DMS 273 treated with DMSO at 0.1 percent for 48 hours (cell line): ENCODE results near the gene GPRIN2.
"Not testable (repeated sequence)": the region's sequence is repeated elsewhere in the genome, so short reads cannot be mapped to it uniquely, and the experiment has no call there.

Source experiments
- DNase-seq: peaks from one replicate; lab custom pipeline; 2025; lab: John Stamatoyannopoulos, UW

Gene GPRIN2

DNA sequence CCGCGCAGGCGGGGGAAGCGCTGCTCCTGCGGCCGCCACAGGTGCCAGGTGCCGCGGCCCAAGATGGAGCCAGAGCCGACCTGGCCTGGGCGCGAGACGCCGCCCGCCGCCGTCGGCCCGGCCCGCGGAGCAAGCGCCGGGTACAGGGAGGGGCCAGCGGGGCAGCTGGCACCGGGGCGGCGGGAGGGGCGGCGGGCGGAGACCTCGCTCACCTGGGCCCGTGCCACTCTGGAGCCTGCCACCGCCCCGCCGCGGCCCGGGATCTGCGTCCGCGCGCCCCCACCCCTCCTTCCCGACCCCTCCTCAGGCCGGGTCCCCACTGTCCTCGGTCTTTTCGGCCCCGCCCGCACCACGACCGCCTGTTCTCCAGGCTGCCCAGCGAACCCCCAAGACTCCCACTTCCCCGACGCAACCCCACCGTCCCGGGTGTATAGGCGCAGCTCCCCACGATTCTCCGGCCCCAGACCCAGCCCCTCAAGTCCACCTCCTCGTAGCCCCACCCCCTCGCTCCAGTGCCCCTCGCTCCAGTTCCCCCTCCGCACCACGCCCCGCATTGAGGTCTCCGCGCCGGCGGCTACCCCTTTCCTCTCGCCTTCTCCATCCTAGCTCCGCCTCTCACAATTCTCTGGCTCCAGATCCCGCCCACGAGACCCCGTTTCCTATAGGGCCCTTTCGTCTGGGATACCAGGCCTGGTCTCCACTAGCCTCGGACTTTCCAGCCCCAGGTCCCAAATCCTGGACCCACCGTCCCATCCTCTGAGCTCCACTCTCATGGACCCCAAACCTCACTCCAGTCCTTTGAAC is at the start of gene GPRIN2:
GPRIN2 (minus strand) TSS at position 144 of the 804 bp plus-strand sequence. CDS start 5,922 bp downstream, outside the sequence.
- DNase-seq = no peak

- DNase-seq = not testable (repeated sequence)
These were observed 44.1 kb upstream of the GPRIN2 start for GRCh38 chr10:46600516-46600915.

DNA sequence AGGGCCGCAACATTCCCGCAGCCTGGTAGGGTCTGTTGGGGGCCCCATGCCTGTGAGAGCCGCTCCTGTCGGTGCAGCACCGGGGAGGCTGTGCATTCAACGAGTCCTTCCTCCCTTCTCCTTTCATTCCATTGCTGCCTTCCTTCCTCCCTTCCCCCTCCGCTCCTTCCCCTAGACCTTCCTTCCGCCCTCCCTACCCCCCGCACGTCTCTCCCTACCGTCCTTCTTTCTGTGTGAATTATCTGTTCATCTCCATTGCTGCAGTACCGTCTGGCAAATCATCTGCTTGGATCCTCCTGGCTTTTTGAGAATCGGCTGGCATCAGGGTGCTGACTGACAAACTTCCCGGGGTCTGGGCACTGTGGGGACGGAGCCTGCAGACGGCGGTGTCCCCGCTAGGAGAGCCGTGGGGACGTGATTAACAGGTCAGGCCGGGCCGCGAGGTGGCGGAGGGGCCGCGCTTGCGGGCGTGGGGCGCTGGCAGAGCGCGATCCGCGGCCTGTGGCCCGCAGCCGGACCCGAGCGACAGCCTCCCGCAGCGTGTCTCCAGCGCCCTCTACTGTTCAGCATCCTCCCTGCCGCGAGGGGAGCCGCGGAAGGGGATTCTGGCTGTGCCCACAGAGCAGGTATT is 41.3 kb upstream of the GPRIN2 start:
- not testable (repeated sequence) for DNase-seq

- not testable (repeated sequence) for DNase-seq
These were observed 40.1 kb upstream of the GPRIN2 start for GRCh38 chr10:46596570-46596969.

- DNase-seq = not testable (repeated sequence)
These were observed 38.1 kb upstream of the GPRIN2 start for GRCh38 chr10:46594453-46595063.

- DNase-seq = not testable (repeated sequence)
These were observed 36.8 kb upstream of the GPRIN2 start for GRCh38 chr10:46593307-46593706.

DNA sequence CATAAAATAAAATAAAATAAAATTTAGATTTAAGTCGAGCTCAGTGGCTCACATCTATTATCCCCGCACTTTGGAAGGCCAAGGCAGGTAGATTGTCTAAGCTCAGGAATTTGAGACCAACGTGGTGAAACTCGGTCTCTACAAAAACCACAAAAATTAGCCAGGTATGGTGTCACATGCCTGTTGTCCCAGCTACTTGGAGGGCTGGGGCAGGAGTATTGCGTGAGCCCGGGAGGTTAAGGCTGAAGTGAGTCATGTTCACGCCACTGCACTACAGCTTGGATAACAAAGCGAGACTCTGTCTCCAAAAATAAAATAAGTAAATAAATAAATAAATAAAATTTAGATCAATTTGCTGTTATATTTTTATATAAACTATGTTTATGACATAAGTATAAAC is 34.6 kb upstream of the GPRIN2 start:
- not testable (repeated sequence) for DNase-seq

DNA sequence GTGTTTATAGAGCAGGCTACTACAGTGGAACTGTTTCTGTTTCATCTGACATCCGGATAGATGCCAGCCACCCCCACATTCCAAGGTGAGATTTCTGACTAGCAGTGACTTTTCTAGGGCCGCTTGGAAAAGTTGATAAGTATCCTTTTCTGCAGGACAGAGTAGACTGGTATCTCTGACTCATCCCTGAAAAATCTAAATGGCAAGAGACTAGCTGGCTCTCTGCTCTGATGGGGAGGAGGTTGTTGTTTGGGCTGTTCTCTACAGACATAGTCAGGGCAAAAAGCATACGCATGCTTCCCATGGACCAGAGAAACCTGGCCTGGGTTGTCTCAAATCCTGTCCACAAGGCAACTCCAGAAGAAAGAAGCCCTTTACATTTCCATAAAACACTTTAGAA is 33.1 kb upstream of the GPRIN2 start:
- DNase-seq = not testable (repeated sequence)

DNA sequence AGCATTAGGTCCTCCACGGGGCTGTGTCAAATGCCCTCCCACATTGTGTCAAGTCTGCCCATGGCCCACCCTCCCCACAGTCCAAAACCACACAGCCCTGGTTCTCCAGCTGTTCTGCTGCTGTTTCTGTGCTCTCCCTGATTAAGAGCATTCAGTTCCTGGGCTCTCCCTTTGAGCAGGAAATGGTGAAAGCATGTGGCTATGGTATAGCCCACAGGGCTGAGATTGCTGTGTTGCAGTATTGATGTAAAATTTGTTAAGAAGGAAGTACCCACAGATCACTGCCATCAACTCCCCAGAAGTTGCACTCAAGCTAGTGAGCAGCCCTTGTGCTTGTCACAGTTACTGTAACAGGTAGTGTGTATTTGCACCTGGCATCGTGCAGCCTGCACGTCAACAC is 31.8 kb upstream of the GPRIN2 start:
- DNase-seq = not testable (repeated sequence)

DNA sequence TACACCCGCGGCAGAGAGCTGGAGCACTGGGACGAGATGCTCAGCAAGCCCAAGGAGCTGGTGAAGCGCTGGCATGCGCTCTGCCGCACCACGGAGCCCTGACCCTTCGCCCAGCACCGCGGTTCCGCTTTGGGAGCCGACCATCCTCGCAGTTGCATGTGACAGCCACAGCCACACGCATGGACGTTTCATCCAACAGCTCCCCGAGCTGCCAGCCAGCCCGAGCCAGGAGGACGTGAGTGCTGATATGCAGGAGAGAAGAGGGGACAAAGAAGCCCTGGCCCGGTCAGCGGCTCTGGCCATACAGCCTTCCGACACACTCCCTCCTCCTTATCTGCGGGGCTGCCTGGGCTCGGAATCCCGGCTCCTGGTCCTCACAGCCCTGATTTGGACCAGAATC is 31.1 kb upstream of the GPRIN2 start:
- DNase-seq = not testable (repeated sequence)

- not testable (repeated sequence) for DNase-seq
These were observed 28.8 kb upstream of the GPRIN2 start for GRCh38 chr10:46585246-46585645.

DNA sequence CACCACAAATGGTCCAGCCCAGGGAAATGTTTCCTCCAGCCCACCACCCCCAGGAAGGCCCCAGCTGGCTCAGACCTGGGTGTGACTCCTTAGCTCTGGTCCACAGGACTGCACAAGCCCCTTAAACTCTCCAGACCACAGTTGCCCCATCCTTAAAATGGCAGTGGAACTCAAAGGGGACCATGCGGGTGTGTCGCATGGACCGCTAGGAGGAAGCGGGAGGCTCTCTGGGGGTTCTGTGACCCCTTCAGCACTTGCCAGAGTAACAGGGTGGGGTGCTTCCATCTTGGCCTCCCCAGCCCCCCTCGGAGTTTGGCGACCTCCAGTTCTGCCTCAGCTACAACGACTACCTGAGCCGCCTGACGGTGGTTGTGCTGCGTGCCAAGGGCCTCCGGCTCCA is 27.7 kb upstream of the GPRIN2 start:
- not testable (repeated sequence) for DNase-seq

DNA sequence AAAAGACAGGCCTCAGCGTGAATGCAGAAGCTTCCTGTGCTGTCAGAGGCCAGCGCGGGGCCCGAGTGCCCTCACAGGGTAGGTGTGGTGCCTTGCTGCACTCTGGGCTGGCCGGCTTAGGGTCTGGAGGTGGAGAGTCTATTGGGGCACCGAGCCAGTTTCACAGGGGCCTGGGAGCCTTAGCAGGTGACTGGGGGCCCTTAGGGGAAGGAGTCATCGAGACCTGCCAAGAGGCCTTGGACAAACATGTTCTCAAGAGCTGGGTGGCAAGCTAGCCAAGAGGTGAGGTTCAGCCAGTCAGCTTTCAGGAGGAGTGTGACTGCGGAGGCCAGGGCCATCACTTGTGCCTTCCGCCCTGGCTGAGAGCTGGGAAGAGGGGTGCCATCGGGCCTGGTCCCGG is 26.1 kb upstream of the GPRIN2 start:
- not testable (repeated sequence) for DNase-seq

GRCh38 chr10:46581997-46582396 is 25.5 kb upstream of the GPRIN2 start:
- not testable (repeated sequence) for DNase-seq

DNA sequence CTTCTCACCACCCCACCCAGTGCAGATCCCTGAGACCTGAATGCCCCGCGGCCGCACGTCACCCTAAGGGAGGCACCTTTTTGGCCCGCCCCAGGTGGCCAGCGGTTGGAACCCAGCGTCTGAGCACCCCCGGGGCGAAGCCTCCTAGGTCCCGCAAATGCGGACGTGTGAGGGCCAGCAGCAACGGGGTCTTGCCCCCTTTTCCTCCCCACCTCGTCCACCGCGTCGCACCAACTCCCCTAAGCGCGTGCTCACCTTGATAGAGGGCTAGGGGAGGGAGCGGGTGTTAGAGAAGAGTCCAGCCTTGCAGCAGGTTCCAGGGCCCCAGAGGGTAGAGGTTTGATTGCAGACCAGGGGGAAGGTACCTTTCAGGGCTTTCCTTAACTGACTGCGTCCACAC is 22.9 kb upstream of the GPRIN2 start:
- DNase-seq = not testable (repeated sequence)

DNA sequence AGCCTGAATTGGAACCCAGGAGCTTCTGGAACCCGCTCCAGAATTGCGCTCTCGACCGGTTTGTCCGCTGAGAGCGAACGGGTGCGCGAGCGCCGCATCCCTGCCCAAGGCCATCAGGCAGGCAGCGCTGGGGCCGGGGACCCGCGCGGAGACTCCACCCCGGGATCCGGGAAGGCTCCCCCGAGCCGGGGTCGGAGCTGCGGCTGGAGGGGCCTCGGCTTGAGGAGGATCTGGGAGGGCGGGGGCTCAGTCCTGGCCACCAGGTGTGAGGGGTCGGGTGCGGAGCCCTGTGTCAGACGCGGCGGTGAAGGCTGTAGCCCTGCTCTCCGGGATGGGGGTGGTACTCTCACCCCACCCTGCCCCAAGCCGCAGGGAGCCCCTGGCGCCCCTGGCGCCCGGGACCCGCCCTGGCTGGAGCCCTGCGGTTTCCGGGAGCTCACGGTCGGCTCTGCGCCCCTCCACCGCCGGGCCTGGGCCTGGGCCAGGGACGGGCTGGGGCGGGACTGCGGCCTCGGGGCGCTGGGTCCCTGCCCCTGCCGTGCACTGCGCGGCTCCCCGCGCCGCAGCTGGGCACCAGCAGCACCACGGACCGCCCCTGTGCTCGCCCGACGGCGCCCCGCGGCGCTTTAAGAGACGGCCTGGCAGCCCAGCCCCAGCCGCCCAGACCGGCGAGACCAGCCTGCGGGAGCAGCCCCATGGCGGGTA is 22.2 kb upstream of the GPRIN2 start, which contains the start of gene SYT15:
SYT15 (plus strand) TSS at position 655 of the 705 bp plus-strand sequence; CDS start at position 696, 41 bp downstream.
- DNase-seq = not testable (repeated sequence)

DNA sequence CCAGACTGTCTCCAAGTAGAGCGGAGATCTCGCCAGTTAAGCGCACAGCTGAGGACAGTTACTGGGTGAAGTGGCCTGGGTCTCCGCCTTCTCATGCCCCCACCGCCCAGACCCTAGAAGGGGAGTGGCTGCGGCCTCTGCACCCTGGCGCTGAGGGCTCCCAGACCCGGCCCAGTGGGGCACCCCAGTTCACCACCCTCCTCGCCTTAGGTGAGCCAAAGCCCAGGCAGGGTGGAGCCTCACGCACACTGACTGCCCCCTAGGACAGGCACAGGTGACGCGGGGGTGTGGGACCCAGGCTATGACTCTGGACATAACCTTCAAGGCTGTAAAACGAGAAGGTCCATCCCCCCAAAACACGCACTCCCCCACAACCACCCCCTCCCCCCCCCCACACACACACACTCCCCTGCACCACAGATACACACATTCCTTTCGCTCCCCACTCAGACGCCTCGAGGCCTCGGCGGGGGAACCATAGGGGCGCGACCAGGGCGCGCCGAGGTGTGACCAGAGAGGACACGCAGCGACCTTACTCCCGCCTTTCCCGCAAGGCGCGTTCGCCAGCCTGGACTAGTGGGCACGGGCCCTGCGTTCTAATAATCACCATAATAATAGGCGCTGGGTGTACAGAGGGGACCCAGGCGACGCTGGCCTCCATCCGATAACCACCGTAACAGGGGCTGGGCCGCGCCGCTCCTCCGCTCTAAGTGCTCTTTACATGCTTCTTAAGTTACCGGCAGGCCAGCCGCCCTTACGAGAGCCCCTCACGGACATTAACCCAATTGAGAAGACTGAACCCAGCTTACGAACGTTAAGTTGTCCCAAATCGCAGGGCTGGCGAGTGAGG is 21.4 kb upstream of the GPRIN2 start:
- not testable (repeated sequence) for DNase-seq

GRCh38 chr10:46573884-46574283 is 17.4 kb upstream of the GPRIN2 start:
- not testable (repeated sequence) for DNase-seq

DNA sequence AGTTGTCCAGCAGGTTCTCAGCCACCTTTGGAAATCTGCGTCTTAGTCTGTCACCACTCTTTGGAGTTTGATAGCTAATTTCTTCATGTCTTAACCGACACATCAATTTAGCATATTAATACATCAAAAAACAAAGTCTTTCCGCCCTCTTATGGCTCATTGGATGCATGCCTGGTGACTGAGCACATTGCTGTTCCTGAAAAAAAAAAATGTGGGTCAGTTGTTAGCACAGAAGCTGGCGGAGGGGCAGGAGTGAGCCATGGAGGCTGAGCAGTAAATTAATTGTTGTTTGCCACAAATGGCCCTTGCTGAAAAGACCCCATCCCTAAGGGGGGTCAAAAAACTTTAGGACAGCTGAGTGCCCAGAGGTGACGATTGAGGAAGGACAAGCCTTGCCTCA is 16.9 kb upstream of the GPRIN2 start:
- DNase-seq = not testable (repeated sequence)

DNA sequence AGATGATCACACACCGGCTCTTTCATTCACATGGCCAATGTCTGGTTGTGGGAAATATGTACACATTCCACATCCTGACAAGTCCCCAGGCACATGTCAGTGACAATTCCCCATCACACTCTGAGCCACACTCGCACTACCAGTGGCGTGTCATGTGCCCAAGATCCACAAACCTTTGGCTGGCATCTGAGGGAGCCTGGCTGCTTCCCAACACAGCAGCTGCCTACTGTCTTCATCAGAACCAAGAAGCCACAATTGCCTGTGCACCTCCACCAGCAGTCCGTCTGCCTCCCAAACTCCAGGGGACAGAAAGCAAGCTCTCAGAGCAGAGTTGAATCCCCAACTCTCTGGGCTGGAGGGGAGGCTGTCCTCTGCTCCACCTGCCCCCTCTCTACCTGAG is 16.3 kb upstream of the GPRIN2 start:
- DNase-seq = not testable (repeated sequence)

GRCh38 chr10:46570655-46571054 is 14.2 kb upstream of the GPRIN2 start:
- not testable (repeated sequence) for DNase-seq
